Heart left ventricle (tissue), 13 donors: Measurements from ENCODE around the gene PRKG1.

ENCODE experiments used
- POLR2A ChIP-seq, 2 donors: fragments of 450-650 bp; IDR thresholded peaks; one replicate each; pipeline ENCODE4 v1.6.1; 2017; ENCODE audit warnings: antibody characterized with exemption in 2 of 2, mild to moderate bottlenecking in 2 of 2, moderate library complexity in 2 of 2
- TF ChIP-seq, protein P1 (sequence below), 12 donors: fragments of 200-600 bp; sonication (generic) in 4 of 12; IDR thresholded peaks; one replicate each; pipeline versions ENCODE4 v1.5.0 to v1.8.0; 2018 to 2022; ENCODE audit warnings: antibody characterized with exemption in 12 of 12, mild to moderate bottlenecking in 5 of 12
- donor health status: ischemic (EF 13 %, LVEDD 7.1; RV severe dilation, severe dysfunction).
- donor health status: DM: no; HTN: yes; CAD: no.
- donor health status: DM: no; HTN: no; CAD: no.
- donor health status: ischemic (EF 25% LVEDD 6.9; RV normal size, moderate dysfunction).
- donor health status: ischemic (EF 25% LVEDD 5.7; RV mildly dilated, moderate dysfunction).
- donor health status: ischemic (EF 35%, LVEDD 5.7; RV mildly dilated, moderate dysfunction).
- donor health status: nonischemic (EF 11% LVEDD 7.7; RV severe dilation, severe dysfunction).
- donor health status: DM: yes; HTN: yes; CAD: no.
- donor health status: PGD.
- donor health status: ischemic (EF 29% LVEDD 5.4; RV normal size, mild dysfunction).
- donor health status: nonischemic (EF 23%, LVEDD 6.1; RV moderate dilation, normal function).

DNA sequence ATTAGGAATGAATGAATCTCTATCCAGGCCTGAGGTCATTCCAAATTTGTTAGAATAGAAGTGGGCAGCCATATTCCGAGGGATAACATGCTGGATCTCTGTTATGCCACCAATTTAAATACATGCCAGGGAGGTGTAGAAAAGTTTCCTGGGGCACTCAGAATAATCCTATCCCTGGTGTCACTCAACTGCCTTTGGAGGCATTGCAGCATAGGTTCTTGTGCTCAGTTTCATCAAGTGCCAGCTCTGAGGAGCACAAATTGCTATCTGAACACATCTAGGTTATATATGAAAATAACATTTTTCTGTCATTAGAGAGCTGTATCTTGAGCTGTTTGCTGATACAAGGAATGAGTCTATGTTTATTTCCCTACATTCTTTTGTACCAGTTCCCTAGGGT, 427.8 kb downstream of the PRKG1 start:
- TF ChIP-seq, protein P1, sequence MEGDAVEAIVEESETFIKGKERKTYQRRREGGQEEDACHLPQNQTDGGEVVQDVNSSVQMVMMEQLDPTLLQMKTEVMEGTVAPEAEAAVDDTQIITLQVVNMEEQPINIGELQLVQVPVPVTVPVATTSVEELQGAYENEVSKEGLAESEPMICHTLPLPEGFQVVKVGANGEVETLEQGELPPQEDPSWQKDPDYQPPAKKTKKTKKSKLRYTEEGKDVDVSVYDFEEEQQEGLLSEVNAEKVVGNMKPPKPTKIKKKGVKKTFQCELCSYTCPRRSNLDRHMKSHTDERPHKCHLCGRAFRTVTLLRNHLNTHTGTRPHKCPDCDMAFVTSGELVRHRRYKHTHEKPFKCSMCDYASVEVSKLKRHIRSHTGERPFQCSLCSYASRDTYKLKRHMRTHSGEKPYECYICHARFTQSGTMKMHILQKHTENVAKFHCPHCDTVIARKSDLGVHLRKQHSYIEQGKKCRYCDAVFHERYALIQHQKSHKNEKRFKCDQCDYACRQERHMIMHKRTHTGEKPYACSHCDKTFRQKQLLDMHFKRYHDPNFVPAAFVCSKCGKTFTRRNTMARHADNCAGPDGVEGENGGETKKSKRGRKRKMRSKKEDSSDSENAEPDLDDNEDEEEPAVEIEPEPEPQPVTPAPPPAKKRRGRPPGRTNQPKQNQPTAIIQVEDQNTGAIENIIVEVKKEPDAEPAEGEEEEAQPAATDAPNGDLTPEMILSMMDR (IDR thresholded peaks at IDR 0.05): no peak
- TF ChIP-seq POLR2A (IDR thresholded peaks at IDR 0.05): no peak
